Measurements from ENCODE around the gene TOB1. TPM values are rescaled to one million over a fixed set of nuclear protein-coding genes. Genes with fewer than 3 reads are reported as not detected.
A peak's percentile ranks its signal among the peaks of the same experiment; 100 is the strongest.

Gene TOB1
- total and polyA plus RNA-seq, 2 of the 4 experiments (the other 2 are of a cell fraction): 4.3 to 9.0 TPM

- Histone ChIP-seq H3K4ac (ENCODE audit: low read depth, low read length) (no peak overlapping the region), H3K9ac (ENCODE audit: low read depth, low read length) (no peak overlapping the region), H4K20me1 (ENCODE audit: insufficient read depth, low read length) (no peaks in the 10 kb centered on the region), H4K91ac (ENCODE audit: insufficient read depth, low read depth, low read length) (no peak overlapping the region), H3K4me2 (ENCODE audit: low read depth, low read length) (no peak overlapping the region), H4K8ac (ENCODE audit: low read depth in 2 of 2, low read length in 2 of 2) (no peak overlapping the region), H3K4me1 (ENCODE audit: control insufficient read depth, insufficient read depth, low read length) (peaks cover 3% of the 10 kb centered on the region), H2AK5ac (ENCODE audit: low read depth, low read length) (no peak overlapping the region), H3K14ac (replicated peaks; ENCODE audit: low read depth, low read length) (no peak overlapping the region), H3K23ac (ENCODE audit: low read depth, low read length) (no peak overlapping the region), H2BK120ac (ENCODE audit: low read depth, low read length) (no peak overlapping the region), H3K4me3 (ENCODE audit: insufficient read depth, low read depth, low read length) (no peak overlapping the region), H2AFZ (replicated peaks; ENCODE audit: low read length, poor library complexity) (no peak overlapping the region), H3K27me3 (ENCODE audit: control insufficient read depth, insufficient read depth, low read length) (no peaks in the 10 kb centered on the region), H3K79me1 (ENCODE audit: low read depth in 1 of 2, low read length in 2 of 2) (no peaks in the 10 kb centered on the region), H2BK5ac (ENCODE audit: low read depth, low read length, poor library complexity, severe bottlenecking) (no peak overlapping the region), H2BK20ac (ENCODE audit: low read depth, low read length) (no peak overlapping the region), H3K9me1 (ENCODE audit: insufficient read depth, low read length) (no peaks in the 10 kb centered on the region; the same call in 1 of the 2 replicates), H2AK9ac (replicated peaks; ENCODE audit: low read depth, low read length, poor library complexity) (no peak overlapping the region), H3K27ac (ENCODE audit: insufficient read depth, low read length) (no peak overlapping the region), H3K36me3 (ENCODE audit: control insufficient read depth, insufficient read depth, low read length) (no peaks in the 10 kb centered on the region), H4K5ac (ENCODE audit: low read depth, low read length) (no peak overlapping the region), H3K56ac (ENCODE audit: extremely low read depth, insufficient read depth, low read length) (no peak overlapping the region), H3K18ac (ENCODE audit: low read depth, low read length) (no peak overlapping the region), H2BK15ac (ENCODE audit: low read depth, low read length) (no peak overlapping the region), H3K9me3 (ENCODE audit: control insufficient read depth, insufficient read depth, low read length) (no peaks in the 10 kb centered on the region)
- POLR2A ChIA-PET (ENCODE audit: unreplicated experiment): no interaction called here
- peak; percentile 35; the same call in 1 of the 2 replicates for ATAC-seq (ENCODE audit: low read depth)
- intact Hi-C loops (cut with micrococcal nuclease): no loop called here
- dilution Hi-C loops (cut with HindIII; ENCODE audit: low sequenced_read_pairs, unreplicated experiment): no loop called here
- in situ Hi-C loops (cut with MboI; ENCODE audit: low sequenced_read_pairs): no loop called here
- BruUV-seq (replicated peaks): no TSS peak
- TF ChIP-seq RCOR1 (IDR thresholded peaks at IDR 0.05; ENCODE audit: insufficient replicate concordance, low read length) (no peak), MAFK (IDR thresholded peaks at IDR 0.05; ENCODE audit: low read depth, low read length) (no peak), CTCF (conservative IDR thresholded peaks at IDR 0.05; ENCODE audit: low read depth, low read length) (no peak), MXI1 (IDR thresholded peaks at IDR 0.05; ENCODE audit: borderline replicate concordance, low read depth, low read length) (no peak), POLR2A (IDR thresholded peaks at IDR 0.05; ENCODE audit: low read depth, low read length) (no peak)
- TF ChIP-seq, protein P1, sequence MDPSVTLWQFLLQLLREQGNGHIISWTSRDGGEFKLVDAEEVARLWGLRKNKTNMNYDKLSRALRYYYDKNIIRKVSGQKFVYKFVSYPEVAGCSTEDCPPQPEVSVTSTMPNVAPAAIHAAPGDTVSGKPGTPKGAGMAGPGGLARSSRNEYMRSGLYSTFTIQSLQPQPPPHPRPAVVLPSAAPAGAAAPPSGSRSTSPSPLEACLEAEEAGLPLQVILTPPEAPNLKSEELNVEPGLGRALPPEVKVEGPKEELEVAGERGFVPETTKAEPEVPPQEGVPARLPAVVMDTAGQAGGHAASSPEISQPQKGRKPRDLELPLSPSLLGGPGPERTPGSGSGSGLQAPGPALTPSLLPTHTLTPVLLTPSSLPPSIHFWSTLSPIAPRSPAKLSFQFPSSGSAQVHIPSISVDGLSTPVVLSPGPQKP (IDR thresholded peaks at IDR 0.05; ENCODE audit: borderline replicate concordance, low read depth, low read length): no peak
- no CpG with 5 or more reads among the region's 6 CpGs for WGBS, 2 experiments (ENCODE audit: extremely low coverage in 2 of 2, insufficient read length in 1 of 2)
- CTCF ChIA-PET: interaction anchor here (0.7 kb wide), 2 partner anchors 15 to 46 kb away, joined by 3 to 4 read pairs; no protein-coding TSS in a partner anchor
- no peak for DNase-seq
These were observed 32.9 kb upstream of the TOB1 start for GRCh38 chr17:50899005-50899460.
